ENCODE data around the gene AMN1.
A peak's percentile ranks its signal among the peaks of the same experiment; 100 is the strongest.
"Not testable (repeated sequence)": the region's sequence is repeated elsewhere in the genome, so short reads cannot be mapped to it uniquely, and the experiment has no call there.

AMN1 gene

DNA sequence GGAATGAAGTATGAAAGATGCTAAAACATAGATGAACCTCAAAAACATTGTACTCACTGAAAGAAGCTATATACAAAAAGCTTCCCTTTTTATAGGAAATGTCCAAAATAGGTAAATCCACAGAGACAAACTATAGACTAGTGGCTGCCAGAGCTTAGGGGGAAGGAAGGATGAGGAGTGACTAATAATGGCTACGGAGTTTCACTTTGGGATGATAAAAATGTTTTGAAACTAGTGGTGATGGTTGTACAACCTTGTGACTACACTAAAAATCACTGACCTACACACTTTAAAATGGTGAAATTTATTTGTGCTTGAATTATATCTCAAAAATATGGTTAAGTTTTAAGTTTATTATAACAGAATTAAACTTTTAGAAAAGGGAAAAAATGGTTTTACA is 37.1 kb upstream of the AMN1 start:
- no peaks in the 10 kb centered on the region for H3K27me3 ChIP-seq (replicated peaks; ENCODE audit: insufficient read depth, low read length)
- H3K4me3 ChIP-seq (ENCODE audit: low read length) = no peak overlapping the region
- no peaks in the 10 kb centered on the region for H3K9me3 ChIP-seq (replicated peaks; ENCODE audit: insufficient read depth, low read length)
- no peak overlapping the region for H3K4me2 ChIP-seq (ENCODE audit: low read depth, low read length)
- no peak overlapping the region for H3K9ac ChIP-seq (ENCODE audit: low read length)
- no peaks in the 10 kb centered on the region for H3K79me2 ChIP-seq (ENCODE audit: low read length)
- no peak overlapping the region for H2AFZ ChIP-seq (ENCODE audit: low read length)
- H3F3A ChIP-seq (ENCODE audit: insufficient read depth, low read length) = no peaks in the 10 kb centered on the region
- DNase-seq = no peak
- no peak overlapping the region for H3K27ac ChIP-seq (ENCODE audit: low read length)
- H3K9me2 ChIP-seq (replicated peaks; ENCODE audit: insufficient read depth, low read length) = no peaks in the 10 kb centered on the region
- H3K36me3 ChIP-seq (replicated peaks; ENCODE audit: insufficient read depth, low read length) = no peaks in the 10 kb centered on the region
- peaks cover 3% of the 10 kb centered on the region; the same call in 1 of the 2 replicates for H3K4me1 ChIP-seq (ENCODE audit: low read length)
- TF ChIP-seq EZH2 (optimal IDR thresholded peaks at IDR 0.05; ENCODE audit: low read depth, low read length) = no peak
- TF ChIP-seq, protein P1, sequence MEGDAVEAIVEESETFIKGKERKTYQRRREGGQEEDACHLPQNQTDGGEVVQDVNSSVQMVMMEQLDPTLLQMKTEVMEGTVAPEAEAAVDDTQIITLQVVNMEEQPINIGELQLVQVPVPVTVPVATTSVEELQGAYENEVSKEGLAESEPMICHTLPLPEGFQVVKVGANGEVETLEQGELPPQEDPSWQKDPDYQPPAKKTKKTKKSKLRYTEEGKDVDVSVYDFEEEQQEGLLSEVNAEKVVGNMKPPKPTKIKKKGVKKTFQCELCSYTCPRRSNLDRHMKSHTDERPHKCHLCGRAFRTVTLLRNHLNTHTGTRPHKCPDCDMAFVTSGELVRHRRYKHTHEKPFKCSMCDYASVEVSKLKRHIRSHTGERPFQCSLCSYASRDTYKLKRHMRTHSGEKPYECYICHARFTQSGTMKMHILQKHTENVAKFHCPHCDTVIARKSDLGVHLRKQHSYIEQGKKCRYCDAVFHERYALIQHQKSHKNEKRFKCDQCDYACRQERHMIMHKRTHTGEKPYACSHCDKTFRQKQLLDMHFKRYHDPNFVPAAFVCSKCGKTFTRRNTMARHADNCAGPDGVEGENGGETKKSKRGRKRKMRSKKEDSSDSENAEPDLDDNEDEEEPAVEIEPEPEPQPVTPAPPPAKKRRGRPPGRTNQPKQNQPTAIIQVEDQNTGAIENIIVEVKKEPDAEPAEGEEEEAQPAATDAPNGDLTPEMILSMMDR (IDR thresholded peaks at IDR 0.05; ENCODE audit: low read length) = no peak
- no peak for TF ChIP-seq EZH2phosphoT487 (IDR thresholded peaks at IDR 0.05; ENCODE audit: low read length)
- no peaks in the 10 kb centered on the region for H4K20me1 ChIP-seq (ENCODE audit: insufficient read depth, low read length)

DNA sequence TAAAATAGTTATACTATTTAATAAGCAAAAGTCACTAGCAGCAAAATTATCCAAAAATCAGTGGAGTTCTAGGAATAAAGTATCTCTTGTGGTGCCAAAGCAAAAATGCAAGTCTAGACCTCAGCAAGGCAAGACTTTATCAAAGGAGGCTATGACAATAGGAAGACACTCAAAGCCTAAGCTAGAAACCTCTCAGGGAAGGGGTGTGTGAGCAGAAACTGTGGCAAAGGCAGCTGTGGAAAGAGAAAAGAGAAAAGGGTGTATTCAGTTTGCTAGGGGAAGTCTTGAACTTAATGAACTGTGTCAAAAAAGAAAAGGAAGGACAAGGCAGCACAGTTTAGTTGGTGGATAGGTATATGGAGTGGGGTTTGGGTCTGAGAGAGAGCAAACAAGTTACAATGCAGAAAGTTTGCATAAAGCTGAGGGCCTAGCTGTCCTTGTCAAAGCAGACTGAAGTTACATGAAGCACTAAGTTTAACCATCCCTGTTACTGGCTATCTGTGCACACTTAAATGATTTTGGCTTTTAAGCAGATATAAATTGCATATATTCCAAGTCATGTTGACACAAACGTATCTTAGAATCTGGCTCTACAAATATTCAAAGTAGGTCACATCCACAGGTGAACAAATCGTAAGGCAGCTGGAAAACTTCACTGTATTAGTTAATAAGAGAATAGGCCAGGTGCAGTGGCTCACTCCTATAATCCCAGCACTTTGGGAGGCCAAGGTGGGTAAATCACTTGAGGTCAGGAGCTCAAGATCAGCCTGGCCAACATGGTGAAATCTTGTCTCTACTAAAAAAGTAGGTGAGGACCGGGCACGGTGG is 31.0 kb upstream of the AMN1 start:
- Histone ChIP-seq H3F3A (ENCODE audit: insufficient read depth, low read length) (no peaks in the 10 kb centered on the region; the same call in 1 of the 2 replicates), H2AFZ (ENCODE audit: low read length) (no peak overlapping the region), H3K9me3 (replicated peaks; ENCODE audit: insufficient read depth, low read length) (no peaks in the 10 kb centered on the region), H3K27ac (ENCODE audit: low read length) (no peak overlapping the region), H3K4me2 (ENCODE audit: low read depth, low read length) (no peak overlapping the region), H3K9me2 (replicated peaks; ENCODE audit: insufficient read depth, low read length) (no peaks in the 10 kb centered on the region), H3K4me3 (ENCODE audit: low read length) (no peak overlapping the region), H3K27me3 (replicated peaks; ENCODE audit: insufficient read depth, low read length) (no peaks in the 10 kb centered on the region), H3K4me1 (ENCODE audit: low read length) (peaks cover 7% of the 10 kb centered on the region), H3K36me3 (replicated peaks; ENCODE audit: insufficient read depth, low read length) (no peaks in the 10 kb centered on the region), H4K20me1 (ENCODE audit: insufficient read depth, low read length) (no peaks in the 10 kb centered on the region), H3K79me2 (ENCODE audit: low read length) (no peaks in the 10 kb centered on the region), H3K9ac (ENCODE audit: low read length) (no peak overlapping the region)
- TF ChIP-seq EZH2phosphoT487 (IDR thresholded peaks at IDR 0.05; ENCODE audit: low read length) (no peak), EZH2 (optimal IDR thresholded peaks at IDR 0.05; ENCODE audit: low read depth, low read length) (no peak)
- TF ChIP-seq, protein P1 (IDR thresholded peaks at IDR 0.05; ENCODE audit: low read length) = no peak
- no peak for DNase-seq

DNA sequence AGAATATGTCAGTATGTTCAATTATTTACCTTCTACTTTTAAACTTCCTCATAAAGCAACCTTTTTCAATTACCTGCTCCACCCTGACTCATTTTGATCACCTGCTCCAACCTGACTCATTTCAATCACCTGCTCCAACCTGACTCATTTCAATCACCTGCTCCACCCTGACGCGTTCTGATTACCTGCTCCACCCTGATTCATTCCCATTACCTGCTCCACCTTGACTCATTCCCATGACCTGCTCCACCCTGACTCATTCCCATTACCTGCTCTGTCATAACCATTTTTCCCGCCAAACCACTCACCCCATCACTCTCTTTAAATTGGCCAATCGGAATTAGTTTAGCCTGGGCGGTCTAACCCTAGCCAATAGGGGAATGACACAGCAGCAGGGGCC is 29.5 kb upstream of the AMN1 start:
- H3K9me2 ChIP-seq (replicated peaks; ENCODE audit: insufficient read depth, low read length); H3K4me2 ChIP-seq (ENCODE audit: low read depth, low read length); H3F3A ChIP-seq (ENCODE audit: insufficient read depth, low read length); H3K79me2 ChIP-seq (ENCODE audit: low read length); DNase-seq; H3K27ac ChIP-seq (ENCODE audit: low read length); H4K20me1 ChIP-seq (ENCODE audit: insufficient read depth, low read length); H3K9me3 ChIP-seq (replicated peaks; ENCODE audit: insufficient read depth, low read length); H3K4me1 ChIP-seq (ENCODE audit: low read length); H3K27me3 ChIP-seq (replicated peaks; ENCODE audit: insufficient read depth, low read length); H3K9ac ChIP-seq (ENCODE audit: low read length); H3K36me3 ChIP-seq (replicated peaks; ENCODE audit: insufficient read depth, low read length); H2AFZ ChIP-seq (ENCODE audit: low read length); H3K4me3 ChIP-seq (ENCODE audit: low read length): not testable (repeated sequence)

DNA sequence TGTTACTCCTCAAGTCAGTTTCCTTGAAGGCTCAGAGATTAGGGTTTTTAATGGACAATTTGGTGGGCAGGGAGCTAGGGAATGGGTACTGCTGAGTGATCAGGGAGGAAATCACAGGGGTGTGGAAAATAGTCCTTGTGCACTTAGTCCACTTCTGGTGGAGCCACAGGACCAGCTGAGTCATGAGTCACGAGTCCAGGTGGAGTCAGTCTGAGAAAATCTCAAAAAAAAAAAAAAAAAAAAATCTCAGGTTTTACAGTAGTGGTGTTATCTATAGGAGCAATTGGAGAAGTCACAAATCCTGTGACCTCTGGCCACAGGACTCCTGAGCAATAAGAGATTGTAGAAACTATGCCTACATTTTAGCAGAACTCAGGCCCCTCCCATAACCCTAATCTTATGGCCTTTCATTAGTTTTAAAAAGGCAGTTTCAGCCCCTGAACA is 28.2 kb upstream of the AMN1 start:
- no peak for DNase-seq
- no peak overlapping the region for H3K9ac ChIP-seq (ENCODE audit: low read length)
- no peaks in the 10 kb centered on the region for H3K27me3 ChIP-seq (replicated peaks; ENCODE audit: insufficient read depth, low read length)
- H2AFZ ChIP-seq (ENCODE audit: low read length) = peak overlapping the region; percentile 42
- H3K9me2 ChIP-seq (replicated peaks; ENCODE audit: insufficient read depth, low read length) = no peaks in the 10 kb centered on the region
- H3K9me3 ChIP-seq (replicated peaks; ENCODE audit: insufficient read depth, low read length) = no peaks in the 10 kb centered on the region
- H3K4me1 ChIP-seq (ENCODE audit: low read length) = peaks cover 18% of the 10 kb centered on the region
- no peaks in the 10 kb centered on the region for H3K79me2 ChIP-seq (ENCODE audit: low read length)
- H3K4me2 ChIP-seq (ENCODE audit: low read depth, low read length) = no peak overlapping the region
- no peaks in the 10 kb centered on the region for H4K20me1 ChIP-seq (ENCODE audit: insufficient read depth, low read length)
- TF ChIP-seq, protein P1 (IDR thresholded peaks at IDR 0.05; ENCODE audit: low read length) = no peak
- TF ChIP-seq EZH2 (optimal IDR thresholded peaks at IDR 0.05; ENCODE audit: low read depth, low read length) (no peak), EZH2phosphoT487 (IDR thresholded peaks at IDR 0.05; ENCODE audit: low read length) (no peak)
- peaks cover 11% of the 10 kb centered on the region for H3F3A ChIP-seq (ENCODE audit: insufficient read depth, low read length)
- H3K36me3 ChIP-seq (replicated peaks; ENCODE audit: insufficient read depth, low read length) = no peaks in the 10 kb centered on the region
- no peak overlapping the region for H3K27ac ChIP-seq (ENCODE audit: low read length)
- no peak overlapping the region for H3K4me3 ChIP-seq (ENCODE audit: low read length)
